Measurements from ENCODE around the gene SLC16A9.
"Not testable (repeated sequence)": the region's sequence is repeated elsewhere in the genome, so short reads cannot be mapped to it uniquely, and the experiment has no call there.

SLC16A9 gene

DNA sequence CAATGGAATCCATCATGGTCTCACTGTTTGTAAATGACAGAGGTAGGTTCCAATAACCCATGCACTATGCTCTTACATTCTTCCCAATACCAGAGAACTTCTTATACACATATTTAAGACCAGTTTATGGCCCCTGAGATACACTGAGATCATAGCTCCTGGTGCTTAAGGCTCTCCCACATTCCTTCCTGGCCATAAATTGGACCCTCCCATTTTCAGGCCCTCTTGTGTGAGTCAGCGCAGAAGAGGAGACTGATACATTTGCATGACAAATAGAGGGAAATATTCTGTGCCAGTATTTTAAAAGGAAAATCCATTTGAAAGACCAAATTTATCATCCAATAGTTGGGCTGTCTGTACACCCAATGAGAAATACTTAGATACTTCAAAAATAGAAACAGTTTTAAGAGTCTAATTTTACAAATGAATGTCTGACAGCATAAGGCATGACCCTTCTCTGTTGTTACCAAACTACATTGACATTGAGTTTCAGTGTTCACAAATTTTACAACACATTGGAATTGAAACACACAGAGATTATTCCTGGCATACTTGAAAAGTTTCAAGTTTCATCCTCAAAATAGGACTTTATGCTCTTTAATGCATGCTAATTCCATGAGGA lies 35.3 kb downstream of the SLC16A9 start:
- no peak for ATAC-seq

DNA sequence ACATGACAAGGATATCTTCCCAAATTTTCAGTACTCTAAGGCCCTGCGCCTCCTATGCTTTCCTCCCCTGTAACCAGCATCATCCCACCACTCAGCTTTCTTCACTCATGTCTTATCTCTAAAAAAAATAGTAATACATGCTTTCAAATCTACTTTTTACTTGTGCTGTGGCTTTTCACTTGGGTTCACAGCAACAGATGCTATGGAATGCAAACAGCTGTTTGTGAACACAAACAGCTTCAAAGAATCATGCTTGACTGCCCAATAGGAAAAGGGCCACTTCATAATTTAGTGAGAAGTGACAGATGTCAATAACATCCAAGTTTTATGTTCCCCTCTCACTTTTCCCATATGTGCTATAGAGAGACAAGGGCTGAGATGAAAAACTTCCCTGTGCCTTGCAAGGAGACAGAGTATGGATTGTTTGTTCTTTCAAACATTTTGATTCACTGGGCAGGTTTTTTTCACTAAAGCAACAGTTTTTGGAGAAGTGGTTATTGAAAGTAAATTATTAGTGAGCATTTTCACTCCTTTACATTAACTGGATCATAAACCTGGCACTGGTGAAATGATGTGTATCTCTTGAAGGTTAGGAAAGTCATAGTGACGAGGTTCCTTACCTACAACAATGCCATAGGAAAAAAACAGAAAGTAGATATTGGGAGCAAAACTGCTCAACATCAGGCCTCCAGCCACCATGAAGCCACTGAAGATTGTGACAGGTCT lies 37.3 kb downstream of the SLC16A9 start:
- ATAC-seq, result no peak

DNA sequence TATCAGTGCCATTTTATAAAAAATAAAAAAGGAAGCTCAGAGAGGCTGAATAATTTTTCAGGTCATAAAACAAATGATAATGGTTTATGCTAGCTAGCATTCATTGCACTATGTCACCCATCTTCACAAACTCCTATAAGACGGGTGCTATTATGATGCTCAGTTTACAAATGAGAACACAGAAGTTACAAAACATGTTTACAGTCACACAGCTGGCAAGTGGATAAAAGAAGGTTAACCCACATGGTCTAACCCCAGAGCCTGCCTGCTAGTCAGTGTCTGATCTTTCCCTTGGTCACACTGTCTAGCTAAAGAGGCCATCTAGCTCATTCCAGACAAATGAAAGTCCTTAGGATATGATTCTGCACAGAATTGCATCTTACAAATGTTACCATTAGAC lies 39.4 kb downstream of the SLC16A9 start:
- no peak for ATAC-seq

DNA sequence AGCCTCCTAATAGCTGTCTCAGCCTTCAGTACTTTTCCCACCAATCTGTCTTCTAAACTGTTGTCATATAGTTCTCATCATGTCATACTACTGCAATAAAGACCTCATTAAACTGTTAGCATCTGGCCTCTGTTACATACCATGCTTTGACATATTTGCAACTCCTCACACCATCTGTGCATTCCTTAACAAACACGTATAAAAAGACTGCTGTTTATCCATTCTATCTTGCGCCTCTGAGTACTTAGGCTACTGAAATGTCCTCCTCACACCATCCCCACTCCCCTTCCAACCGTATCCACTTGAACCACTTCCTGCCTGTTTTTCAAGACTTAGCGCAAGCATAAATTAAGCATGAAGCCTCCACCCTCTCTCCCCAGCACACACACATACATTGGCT lies 41.6 kb downstream of the SLC16A9 start:
- no peak for ATAC-seq

DNA sequence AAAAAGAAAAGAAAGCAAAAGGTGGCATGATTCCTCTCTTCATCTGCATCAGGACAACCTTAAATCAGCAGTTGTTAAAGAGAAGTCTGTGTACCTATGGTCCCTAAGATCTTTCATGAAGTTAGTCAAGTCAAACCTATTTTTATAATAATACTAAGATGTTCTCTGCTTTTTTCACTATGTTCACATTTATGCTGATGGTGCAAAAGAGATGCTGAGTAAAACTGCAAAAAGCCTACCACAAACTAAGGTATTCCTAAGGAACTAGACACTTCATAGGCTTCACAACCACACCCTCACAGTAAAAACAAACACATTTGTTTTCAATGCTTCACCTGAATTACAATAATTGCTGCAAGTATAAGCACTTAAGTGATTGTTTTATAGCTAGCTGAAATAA lies 43.3 kb downstream of the SLC16A9 start:
- no peak for ATAC-seq

DNA sequence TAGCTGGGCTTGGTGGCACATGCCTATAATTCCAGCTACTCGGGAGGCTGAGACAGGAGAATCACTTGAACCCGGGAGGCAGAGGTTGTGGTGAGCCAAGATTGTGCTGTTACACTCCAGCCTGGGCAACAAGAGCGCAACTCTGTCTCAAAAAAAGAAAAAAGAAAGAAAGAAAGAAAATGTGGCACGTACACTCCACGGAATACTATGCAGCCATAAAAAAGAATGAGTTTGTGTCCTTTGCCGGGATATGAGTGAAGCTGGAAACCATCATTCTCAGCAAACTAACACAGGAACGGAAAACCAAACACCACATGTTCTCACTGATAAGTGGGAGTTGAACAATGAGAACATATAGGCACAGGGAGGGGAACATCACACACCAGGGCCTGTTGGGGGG lies 46.4 kb downstream of the SLC16A9 start:
- not testable (repeated sequence) for ATAC-seq

DNA sequence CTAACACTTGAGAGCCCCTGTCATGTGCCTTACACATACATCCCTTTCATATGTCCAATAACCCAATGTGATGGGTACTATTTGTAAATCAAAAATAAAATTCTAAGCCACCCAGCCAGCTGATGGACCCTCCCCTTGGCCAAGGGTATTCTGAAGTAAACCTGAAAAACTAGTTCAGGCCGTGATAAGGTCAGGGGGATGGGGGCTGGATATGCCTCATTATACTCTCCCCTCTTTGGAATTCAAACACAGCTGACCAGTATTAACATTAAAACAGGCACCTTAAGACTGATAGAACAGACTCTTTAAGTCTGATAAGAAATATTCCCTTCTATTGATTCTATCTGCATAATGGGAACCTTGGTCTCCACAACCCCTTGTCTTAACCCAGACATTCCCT lies 51.9 kb downstream of the SLC16A9 start:
- ATAC-seq, result no peak

DNA sequence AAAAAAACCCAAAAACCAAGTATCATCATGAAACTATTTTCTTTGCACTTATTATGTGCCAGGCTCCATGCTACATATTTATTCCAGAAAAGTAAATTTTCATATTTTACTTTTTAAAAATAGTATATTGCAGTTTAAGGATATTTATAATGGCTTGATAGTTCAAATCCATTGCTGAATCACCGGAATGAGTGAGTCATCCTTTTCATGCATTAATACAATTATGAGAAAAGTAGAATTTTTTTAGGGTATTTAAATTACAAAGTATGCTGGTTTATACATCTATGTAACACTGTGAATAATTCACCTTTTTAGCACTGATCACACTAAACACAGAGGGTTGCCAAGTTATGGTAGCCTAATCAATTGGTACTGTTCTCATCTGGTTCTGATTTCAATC lies 54.3 kb downstream of the SLC16A9 start:
- no peak for ATAC-seq

DNA sequence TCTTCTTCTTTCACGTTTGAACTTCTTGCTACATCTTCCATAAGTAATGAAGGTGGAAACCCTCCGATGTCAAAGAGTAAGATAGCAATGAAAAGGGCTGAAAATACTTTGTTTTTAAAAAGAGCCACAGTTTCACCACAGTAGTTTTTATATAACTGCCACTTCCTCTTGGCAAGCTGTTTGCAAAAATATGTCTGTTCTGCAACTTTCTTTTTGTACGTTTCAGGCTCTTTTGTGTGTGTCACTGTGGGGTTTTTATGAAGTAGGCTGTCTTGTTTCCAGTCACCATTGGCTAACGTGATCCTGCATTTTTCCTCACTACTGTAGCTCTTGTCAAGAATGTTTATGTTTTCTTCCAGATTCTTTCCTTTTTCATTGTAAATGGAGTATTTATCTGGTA lies 55.6 kb downstream of the SLC16A9 start:
- ATAC-seq, result no peak

DNA sequence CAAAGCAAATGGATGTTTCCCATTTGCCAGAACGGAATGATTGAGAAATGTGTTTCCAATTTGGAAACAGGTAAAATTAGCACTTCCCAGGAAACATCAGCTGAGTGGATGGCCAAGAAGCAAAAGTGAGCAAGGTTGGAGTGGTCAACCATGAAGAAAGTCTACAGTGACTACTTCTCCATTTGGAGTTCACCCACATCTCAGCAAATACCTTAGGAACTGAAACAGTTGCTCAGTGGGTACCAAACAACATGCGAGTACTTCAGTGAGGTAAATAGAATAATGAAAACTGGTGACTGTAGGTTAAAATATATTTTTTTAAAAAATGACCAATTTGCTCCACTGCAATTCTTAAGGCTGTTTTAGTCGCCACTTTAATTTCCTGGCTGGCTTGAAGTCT lies 57.7 kb downstream of the SLC16A9 start:
- no peak for ATAC-seq

DNA sequence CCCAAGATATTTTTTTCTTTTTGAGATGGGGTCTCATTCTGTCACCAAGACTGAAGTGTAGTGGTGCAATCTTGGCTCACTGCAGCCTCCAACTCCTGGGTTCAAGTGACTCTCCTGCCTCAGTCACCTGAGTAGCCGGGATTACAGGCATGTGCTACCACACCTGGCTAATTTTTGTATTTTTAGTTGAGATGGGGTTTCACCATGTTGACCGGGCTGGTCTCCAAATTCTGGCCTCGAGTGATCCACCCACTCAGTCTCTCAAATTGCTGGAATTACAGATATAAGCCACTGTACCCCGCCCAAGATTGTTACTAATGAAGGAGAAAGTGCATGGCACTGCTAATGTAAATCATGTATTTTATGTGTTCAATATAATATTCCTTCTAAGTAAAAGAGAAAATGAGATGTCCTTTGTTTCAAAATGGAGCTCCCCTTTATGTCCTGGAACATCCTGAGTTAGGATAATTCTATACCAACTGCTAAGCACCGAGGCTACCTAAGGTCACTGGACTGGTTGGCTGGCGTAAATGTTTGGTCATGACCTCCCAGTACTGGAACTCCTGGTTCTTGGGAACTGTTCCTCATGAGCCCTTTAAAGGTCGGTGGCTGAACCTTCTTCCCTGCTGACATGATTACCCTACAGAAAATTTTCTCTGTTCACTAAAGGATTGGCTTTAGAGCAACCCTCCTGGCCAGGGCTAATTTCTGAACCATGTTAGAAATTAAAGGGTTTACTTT lies 59.9 kb downstream of the SLC16A9 start:
- ATAC-seq, result no peak

DNA sequence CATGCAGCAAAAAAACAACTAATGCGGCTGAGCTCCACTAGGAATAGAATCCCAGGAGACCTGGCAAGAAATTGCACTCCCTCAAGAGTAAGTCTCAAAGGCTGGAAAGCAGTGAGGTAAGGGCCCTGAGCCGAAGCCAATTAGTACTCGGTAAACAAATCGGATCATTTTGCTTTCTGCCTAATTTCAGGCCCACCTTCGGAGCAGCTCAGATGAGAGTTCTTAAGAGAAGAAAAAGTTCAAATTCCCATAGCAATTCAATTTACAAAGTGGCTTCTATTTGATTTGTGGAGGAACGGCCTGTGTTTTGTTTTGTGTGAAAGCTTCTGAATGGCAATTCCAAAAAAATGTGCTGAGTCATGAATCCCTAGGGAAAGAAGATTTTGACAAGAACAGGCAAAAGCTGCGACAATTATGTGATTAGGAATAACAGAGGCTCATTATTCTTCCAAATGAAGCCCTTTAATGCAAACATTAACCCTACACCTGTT lies 60.9 kb downstream of the SLC16A9 start:
- no peak for ATAC-seq

DNA sequence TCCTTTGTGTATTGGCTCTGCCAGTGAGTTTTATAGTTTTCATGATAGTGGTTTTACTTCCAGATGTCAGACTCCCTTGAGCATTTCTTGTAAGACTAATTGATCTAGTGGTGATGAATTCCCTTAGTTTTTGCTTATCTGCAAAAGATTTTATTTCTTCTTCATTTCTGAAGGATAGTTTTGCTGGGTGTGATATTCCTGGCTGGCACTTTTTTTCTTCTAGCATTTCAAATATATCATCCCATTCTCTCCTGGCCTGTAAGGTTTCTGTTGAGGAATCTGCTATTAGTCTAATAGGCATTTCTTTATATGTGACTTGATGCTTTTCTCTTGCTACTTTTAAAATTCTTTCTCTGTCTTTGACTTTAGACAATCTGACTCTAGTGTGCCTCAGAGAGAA lies 64.8 kb downstream of the SLC16A9 start:
- ATAC-seq, result no peak

DNA sequence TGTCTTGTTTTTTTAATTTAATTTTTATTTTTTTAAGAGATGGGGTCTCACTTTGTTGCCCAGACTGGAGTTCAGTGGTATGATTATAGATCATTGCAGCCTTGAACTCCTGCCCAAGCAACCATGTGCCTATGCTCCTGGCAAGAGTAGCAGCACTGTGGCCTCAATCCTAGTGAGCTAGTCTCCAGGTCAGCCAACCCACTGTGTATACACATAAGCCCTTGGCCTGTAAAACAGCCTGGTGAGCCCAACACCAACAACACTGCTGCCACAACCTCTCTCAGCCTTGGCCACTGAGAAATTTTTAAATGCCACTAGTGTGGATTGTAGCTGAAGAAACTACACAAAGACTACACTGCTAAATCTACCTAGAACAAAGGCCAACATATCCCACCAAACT lies 68.0 kb downstream of the SLC16A9 start:
- ATAC-seq, result not testable (repeated sequence)

DNA sequence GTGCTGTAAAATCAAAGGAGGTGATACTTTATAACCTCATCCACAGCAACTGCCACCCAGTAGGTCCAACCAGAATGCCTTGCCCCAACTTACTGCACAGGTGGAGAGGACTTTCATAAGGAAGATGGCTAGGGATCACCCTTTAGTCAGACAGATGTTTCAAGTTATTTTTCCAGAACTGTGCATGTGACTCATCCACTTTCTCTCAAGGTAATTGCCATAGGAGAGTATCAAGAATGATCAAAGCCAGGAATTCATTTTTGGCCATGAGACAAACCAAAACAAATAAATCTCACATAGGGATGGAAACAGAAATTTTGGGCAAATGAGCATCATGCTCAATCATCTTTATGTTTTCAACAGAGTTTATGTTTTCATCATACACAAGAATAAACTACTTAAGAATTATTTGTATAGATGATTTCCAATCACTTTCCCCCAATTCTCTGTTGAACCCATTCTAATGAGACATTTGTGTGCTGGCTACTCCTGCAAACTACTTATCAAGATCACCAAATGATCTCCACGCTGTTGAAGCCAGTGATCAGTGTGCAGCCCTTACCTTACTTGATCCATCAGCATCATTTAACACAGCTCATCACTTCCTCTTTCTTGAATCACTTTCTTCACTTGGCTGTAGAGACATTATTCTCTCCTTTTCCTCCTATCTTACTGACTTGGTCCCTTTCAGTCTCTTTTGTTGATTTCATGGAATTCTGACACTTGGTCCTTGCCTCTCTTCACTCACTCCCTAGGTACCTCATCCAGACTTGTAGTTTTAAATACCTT lies 74.0 kb downstream of the SLC16A9 start:
- no peak for ATAC-seq

DNA sequence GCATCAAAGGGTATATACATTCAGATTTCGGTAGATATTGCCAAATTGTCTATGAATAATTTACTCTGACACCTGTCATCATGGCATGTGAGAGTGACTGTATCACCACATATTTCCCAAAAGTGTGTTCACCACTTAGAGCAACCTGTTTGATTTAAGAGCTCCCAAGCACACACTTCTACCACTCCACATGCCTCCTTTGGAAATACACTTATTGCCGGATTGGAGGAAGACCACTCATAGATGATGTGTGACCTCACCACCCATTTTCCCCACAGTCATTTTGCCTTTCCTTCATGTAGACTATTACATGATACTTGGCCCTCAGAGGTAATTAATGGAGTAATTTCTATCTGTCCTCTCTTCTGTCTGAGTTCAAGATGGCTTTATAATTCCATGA lies 75.5 kb downstream of the SLC16A9 start:
- ATAC-seq, result no peak

DNA sequence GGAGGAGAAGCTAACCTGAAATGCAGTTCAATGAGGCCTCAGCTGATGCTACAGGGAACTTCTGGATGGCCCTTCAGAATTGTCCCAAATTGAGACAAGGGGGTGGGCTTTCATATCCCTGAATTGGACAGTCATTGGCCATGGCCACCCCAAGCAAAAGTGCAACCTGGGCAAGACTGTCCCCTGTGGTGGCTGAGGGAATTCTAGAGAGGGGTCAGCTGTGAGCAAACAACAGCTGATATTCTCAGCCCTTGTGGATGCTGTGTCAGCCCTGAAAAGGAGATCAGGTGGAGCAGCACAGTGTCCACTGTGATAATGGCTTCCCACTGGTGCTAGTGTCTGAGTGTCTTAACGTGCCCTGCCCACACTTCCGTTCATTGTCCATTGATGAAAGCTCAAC lies 76.6 kb downstream of the SLC16A9 start:
- ATAC-seq, result no peak

DNA sequence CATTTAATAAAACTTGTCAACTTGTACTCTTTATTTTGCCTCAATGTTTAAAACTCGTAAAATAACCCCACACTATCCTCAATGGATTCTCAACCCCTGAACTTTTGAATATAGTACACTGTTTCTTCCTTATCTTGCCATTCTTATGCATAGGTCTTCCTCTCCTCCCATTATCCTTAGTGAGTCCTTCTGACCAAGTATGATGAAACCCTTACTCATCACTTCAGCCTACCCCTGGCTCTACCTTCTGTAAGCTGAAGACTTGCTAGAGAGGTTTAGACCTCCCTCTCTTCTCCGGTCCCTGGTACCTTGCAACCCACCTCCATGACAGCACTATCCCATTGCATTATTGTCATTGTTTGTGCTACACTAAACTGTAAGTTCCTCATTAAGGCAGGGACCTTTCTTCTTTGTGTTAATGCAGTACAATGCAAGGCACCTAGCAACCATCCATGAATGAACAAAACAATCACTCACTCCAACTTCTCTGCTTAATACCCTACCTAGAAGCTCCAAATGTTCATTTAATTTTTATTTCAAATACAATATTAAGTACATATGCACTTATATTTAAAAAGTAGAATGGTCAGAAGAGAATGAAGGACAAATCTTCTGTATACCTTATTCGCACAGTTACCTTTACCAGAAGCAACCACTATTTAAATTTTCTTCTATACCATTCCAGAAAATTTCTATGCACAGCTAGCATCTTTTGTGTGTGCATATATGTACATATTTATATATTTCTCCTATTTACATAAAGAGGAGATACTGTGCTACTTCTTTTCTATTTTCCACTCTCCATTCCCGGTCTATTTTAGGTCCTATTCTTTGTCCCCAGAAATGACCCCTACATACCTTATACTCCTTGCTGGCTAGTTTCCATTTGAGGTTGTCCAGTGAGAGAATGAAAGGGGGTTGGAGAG lies 77.5 kb downstream of the SLC16A9 start:
- no peak for ATAC-seq

DNA sequence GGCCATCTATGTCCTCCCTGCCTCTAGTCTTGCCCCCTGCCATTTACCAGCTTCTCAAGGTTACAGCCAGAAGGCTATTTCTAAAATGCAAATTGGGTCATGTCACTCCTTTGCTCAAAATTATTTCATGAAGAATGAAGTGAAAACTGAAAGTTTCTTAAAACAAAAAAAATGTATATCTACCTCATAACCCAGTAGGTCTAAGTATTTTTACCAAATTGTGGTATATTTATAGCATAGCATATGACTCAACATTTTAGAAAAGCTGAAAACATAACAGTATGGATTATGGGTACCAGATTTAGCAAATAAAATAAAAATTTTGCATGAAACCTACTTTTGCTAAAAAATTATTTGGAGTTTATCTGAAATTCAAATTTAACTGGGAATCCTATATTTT lies 78.4 kb downstream of the SLC16A9 start:
- ATAC-seq, result no peak

DNA sequence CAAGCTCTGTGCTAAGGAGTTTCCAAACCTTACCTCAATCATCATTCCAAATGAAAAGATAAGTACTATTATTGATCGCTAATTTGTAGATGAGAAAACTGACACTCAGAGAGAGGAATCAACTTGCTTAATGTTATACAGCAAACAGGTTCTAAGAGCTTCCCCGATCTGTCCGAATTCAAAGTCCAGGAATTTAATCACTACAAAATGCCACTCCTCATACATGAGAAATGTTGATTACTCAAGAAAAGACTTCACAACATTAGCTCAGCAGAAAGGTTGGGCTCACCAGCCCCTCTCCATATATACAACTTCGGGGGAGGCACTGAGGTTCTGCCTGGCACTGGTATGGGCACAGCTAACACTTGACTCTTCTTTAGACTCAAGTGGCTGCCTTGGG lies 80.7 kb downstream of the SLC16A9 start:
- ATAC-seq, result no peak

DNA sequence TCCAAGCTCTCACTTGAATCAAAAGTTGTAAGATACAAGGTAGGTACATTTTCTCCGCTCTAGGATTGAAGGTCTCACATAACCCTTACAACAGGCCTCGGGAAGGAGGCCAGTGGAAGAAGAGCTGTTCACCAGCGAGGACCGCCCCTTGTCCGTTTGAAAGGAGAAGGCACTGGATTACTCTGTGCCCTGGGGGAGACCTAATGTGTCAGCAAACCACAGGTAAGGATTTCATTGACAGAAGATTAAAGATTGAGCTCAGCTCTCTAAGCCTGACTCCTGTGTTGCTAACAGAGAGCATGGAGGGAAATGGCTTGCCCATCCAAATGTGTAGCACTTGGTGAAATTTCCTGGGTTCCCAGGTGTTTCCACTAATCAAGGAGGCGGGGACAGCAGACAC lies 81.2 kb downstream of the SLC16A9 start:
- ATAC-seq, result no peak
